HCT116 (cell line): ENCODE data around the gene SLC26A5. TPM values are rescaled to one million over a fixed set of nuclear protein-coding genes. Genes with fewer than 3 reads are reported as not detected.

ENCODE experiments used
- CBX3 ChIP-seq: IDR thresholded peaks from 2 replicates; pipeline ENCODE4 v1.6.1; 2012; ENCODE audit warnings: low read depth
- CEBPB ChIP-seq: IDR thresholded peaks from 2 replicates; pipeline ENCODE4 v1.6.1; 2012; ENCODE audit warnings: low read depth
- EGR1 ChIP-seq: IDR thresholded peaks from 2 replicates; pipeline ENCODE4 v1.6.1; 2012; ENCODE audit warnings: low read depth
- ELF1 ChIP-seq: IDR thresholded peaks from 2 replicates; pipeline ENCODE4 v1.6.1; 2012; ENCODE audit warnings: low read depth, borderline replicate concordance
- EZH2phosphoT487 ChIP-seq: fragments of 200-600 bp; IDR thresholded peaks from 2 replicates; pipeline ENCODE4 v1.6.1; 2018; ENCODE audit warnings: antibody characterized with exemption, borderline replicate concordance
- FOSL1 ChIP-seq: IDR thresholded peaks from 2 replicates; pipeline ENCODE4 v1.6.1; 2012; ENCODE audit warnings: low read depth
- TCF7L2 ChIP-seq: IDR thresholded peaks from 2 replicates; pipeline ENCODE4 v1.7.0; 2011; ENCODE audit warnings: borderline replicate concordance, inconsistent platforms; ENCODE audit not compliant: insufficient read depth, insufficient read length; ENCODE audit errors: extremely low read depth
- total RNA-seq: library from RNA; stranded (reverse); gene quantifications from one replicate; pipeline ENCODE4 v1.2.1, GENCODE V29; 2021; ENCODE audit not compliant: unreplicated experiment
- TF ChIP-seq, protein P1 (sequence below): IDR thresholded peaks from 2 replicates; pipeline ENCODE4 v1.6.1; 2012; ENCODE audit warnings: low read depth
- TF ChIP-seq, protein P2 (sequence below), 3 experiments: fragments of 200-600 bp in 1 of 3; sonication (generic) in 1 of 3; IDR thresholded peaks in 2 of 3; conservative IDR thresholded peaks in 1 of 3; 2 replicates each; pipeline ENCODE4 v1.5.1; 2012 to 2017; ENCODE audit warnings: low read depth in 2 of 3, low read length in 2 of 3, antibody characterized with exemption in 1 of 3, borderline replicate concordance in 1 of 3, control low read depth in 1 of 3, mild to moderate bottlenecking in 1 of 3, mixed read lengths in 1 of 3, mixed run types in 1 of 3, moderate library complexity in 1 of 3; ENCODE audit not compliant: insufficient read depth in 1 of 3

The SLC26A5 gene
- total RNA-seq, 1 experiment from 2014 or later: 0.15 TPM

DNA sequence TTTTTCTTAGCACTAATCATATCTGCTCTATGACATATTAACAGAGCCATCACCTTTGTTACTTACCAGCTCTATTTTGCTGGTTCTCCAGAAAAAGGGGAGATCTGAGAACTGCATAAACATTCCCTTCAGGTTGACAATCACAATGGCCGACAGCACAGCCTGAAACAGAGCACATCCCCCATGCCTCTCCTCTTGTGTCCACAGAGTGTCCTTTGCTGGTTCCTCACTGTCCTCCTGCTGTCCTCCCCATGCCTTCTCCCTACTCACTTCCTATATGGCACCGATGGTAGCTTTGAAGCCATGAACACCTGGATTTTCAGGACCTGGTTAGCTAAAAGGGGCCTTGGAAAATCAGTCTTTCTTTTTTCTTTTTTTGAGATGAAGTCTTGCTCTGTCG is 56.7 kb downstream of the SLC26A5 start (continued):
- TF ChIP-seq, protein P1, sequence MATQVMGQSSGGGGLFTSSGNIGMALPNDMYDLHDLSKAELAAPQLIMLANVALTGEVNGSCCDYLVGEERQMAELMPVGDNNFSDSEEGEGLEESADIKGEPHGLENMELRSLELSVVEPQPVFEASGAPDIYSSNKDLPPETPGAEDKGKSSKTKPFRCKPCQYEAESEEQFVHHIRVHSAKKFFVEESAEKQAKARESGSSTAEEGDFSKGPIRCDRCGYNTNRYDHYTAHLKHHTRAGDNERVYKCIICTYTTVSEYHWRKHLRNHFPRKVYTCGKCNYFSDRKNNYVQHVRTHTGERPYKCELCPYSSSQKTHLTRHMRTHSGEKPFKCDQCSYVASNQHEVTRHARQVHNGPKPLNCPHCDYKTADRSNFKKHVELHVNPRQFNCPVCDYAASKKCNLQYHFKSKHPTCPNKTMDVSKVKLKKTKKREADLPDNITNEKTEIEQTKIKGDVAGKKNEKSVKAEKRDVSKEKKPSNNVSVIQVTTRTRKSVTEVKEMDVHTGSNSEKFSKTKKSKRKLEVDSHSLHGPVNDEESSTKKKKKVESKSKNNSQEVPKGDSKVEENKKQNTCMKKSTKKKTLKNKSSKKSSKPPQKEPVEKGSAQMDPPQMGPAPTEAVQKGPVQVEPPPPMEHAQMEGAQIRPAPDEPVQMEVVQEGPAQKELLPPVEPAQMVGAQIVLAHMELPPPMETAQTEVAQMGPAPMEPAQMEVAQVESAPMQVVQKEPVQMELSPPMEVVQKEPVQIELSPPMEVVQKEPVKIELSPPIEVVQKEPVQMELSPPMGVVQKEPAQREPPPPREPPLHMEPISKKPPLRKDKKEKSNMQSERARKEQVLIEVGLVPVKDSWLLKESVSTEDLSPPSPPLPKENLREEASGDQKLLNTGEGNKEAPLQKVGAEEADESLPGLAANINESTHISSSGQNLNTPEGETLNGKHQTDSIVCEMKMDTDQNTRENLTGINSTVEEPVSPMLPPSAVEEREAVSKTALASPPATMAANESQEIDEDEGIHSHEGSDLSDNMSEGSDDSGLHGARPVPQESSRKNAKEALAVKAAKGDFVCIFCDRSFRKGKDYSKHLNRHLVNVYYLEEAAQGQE: no peak
- TF ChIP-seq FOSL1 (no peak), EGR1 (no peak), CEBPB (no peak), EZH2phosphoT487 (no peak), ELF1 (no peak), CBX3 (no peak), TCF7L2 (no peak)
- TF ChIP-seq, protein P2, sequence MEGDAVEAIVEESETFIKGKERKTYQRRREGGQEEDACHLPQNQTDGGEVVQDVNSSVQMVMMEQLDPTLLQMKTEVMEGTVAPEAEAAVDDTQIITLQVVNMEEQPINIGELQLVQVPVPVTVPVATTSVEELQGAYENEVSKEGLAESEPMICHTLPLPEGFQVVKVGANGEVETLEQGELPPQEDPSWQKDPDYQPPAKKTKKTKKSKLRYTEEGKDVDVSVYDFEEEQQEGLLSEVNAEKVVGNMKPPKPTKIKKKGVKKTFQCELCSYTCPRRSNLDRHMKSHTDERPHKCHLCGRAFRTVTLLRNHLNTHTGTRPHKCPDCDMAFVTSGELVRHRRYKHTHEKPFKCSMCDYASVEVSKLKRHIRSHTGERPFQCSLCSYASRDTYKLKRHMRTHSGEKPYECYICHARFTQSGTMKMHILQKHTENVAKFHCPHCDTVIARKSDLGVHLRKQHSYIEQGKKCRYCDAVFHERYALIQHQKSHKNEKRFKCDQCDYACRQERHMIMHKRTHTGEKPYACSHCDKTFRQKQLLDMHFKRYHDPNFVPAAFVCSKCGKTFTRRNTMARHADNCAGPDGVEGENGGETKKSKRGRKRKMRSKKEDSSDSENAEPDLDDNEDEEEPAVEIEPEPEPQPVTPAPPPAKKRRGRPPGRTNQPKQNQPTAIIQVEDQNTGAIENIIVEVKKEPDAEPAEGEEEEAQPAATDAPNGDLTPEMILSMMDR (IDR thresholded peaks at IDR 0.05 in 2 of 3, conservative IDR thresholded peaks at IDR 0.05 in 1 of 3; ENCODE audit: borderline replicate concordance in 1 of 3, insufficient read depth in 1 of 3, low read depth in 2 of 3, low read length in 2 of 3): no peak
